Lung (tissue), 12 donors: ENCODE data around the gene CD300A. TPM values are rescaled to one million over a fixed set of nuclear protein-coding genes. Genes with fewer than 3 reads are reported as not detected.
"Not testable (repeated sequence)": the region's sequence is repeated elsewhere in the genome, so short reads cannot be mapped to it uniquely, and the experiment has no call there.

Source experiments
- ATAC-seq: fragments of 200-7000 bp; cut with Tn5 transposase; one replicate; pipeline ENCODE4 v1.9.1; 2020; ENCODE audit warnings: moderate number of reproducible peaks; ENCODE audit not compliant: insufficient read depth, low FRiP score
- DNase-seq, 3 donors: peaks; one replicate each; pipeline ENCODE4 v3.0.0-alpha.2; 2013 to 2017
- H3K27ac ChIP-seq, 2 donors: one replicate each; pipeline ENCODE4 v1.5.1; 2013; ENCODE audit warnings: mild to moderate bottlenecking in 2 of 2, moderate library complexity in 2 of 2, control low read depth in 1 of 2, inconsistent platforms in 1 of 2, low read depth in 1 of 2, low read length in 1 of 2
- H3K27me3 ChIP-seq, 3 donors: one replicate each; pipeline ENCODE4 v1.5.1; 2013; ENCODE audit warnings: low read length in 2 of 3; ENCODE audit not compliant: control insufficient read depth in 3 of 3, insufficient read depth in 3 of 3
- H3K36me3 ChIP-seq, 4 donors: one replicate each; pipeline ENCODE4 v1.5.1; 2013; ENCODE audit warnings: low read length in 4 of 4, mild to moderate bottlenecking in 1 of 4, moderate library complexity in 1 of 4; ENCODE audit not compliant: control insufficient read depth in 4 of 4, insufficient read depth in 4 of 4
- H3K4me1 ChIP-seq, 5 donors: one replicate each; pipeline ENCODE4 v1.5.1; 2013; ENCODE audit warnings: low read length in 5 of 5, mild to moderate bottlenecking in 2 of 5, moderate library complexity in 1 of 5; ENCODE audit not compliant: control insufficient read depth in 5 of 5, insufficient read depth in 5 of 5
- H3K4me3 ChIP-seq: one replicate; pipeline ENCODE4 v1.5.1; 2013; ENCODE audit warnings: mild to moderate bottlenecking, control low read depth, moderate library complexity
- H3K9ac ChIP-seq, 2 donors: one replicate each; pipeline ENCODE4 v1.5.1; 2013; ENCODE audit warnings: low read length in 2 of 2, control low read depth in 1 of 2; ENCODE audit not compliant: insufficient read depth in 1 of 2
- H3K9me3 ChIP-seq, 4 donors: one replicate each; pipeline ENCODE4 v1.5.1; 2013; ENCODE audit warnings: low read length in 3 of 4, mild to moderate bottlenecking in 1 of 4, moderate library complexity in 1 of 4; ENCODE audit not compliant: control insufficient read depth in 4 of 4, insufficient read depth in 3 of 4
- CTCF ChIP-seq: IDR thresholded peaks from 2 replicates; pipeline ENCODE4 v1.5.1; 2012; ENCODE audit warnings: mild to moderate bottlenecking; ENCODE audit errors: control extremely low read depth, extremely low read depth
- WGBS, 2 donors: extraction: QIAGEN DNeasy Blood & Tissue Kit; methylation state at CpG; one replicate each; pipeline ENCODE4 v1.1.7; 2013; 5-methylcytosine and 5-hydroxymethylcytosine counted together
- polyA plus RNA-seq, 2 donors: library from polyadenylated mRNA; stranded (reverse); fragments of 200-250 nt; gene quantifications; one replicate each; pipeline ENCODE4 v1.2.1, GENCODE V29; 2013
- total RNA-seq, 2 donors: library from RNA; depleted of rRNA in 1 of 2; stranded (reverse); fragments of >200 nt in 1 of 2; gene quantifications; one replicate each; pipeline ENCODE4 v1.2.1, GENCODE V29; 2014 to 2021
- donor health status: control.
- donor health status: control.
- donor health status: Bipolar disorder and iron deficiency.
- donor health status: healthy.
- donor health status: DM: yes; HTN: yes; CAD: no.

CD300A gene
- total and polyA plus RNA-seq, 4 donors = 8.0 to 66.3 (median 16.9) TPM

- WGBS, 2 donors = 89 to 94% methylated on average over 3 of the region's 3 CpGs
- Histone ChIP-seq H3K4me3 (no peak overlapping the region), H3K27ac (no peak overlapping the region), H3K36me3 (no peaks in the 10 kb centered on the region), H3K4me1 (peaks cover 0 to 3% (median 0%) of the 10 kb centered on the region in 5 donors), H3K9ac (no peak overlapping the region), H3K9me3 (peaks cover 0 to 2% (median 0%) of the 10 kb centered on the region in 4 donors), H3K27me3 (peaks cover 0 to 4% (median 0%) of the 10 kb centered on the region in 3 donors)
- TF ChIP-seq CTCF = no peak
- no peak for DNase-seq
- ATAC-seq = no peak
Observed at GRCh38 chr17:74499992-74500391, 33.6 kb downstream of the CD300A start.

- H3K36me3 ChIP-seq = no peaks in the 10 kb centered on the region
- peaks cover 0 to 2% (median 0%) of the 10 kb centered on the region in 4 donors for H3K9me3 ChIP-seq
- no peak for ATAC-seq
- no peak overlapping the region for H3K4me3 ChIP-seq
- H3K4me1 ChIP-seq = peaks cover 0 to 3% (median 0%) of the 10 kb centered on the region in 5 donors
- DNase-seq = no peak
- H3K9ac ChIP-seq = no peak overlapping the region
- H3K27ac ChIP-seq = no peak overlapping the region
- TF ChIP-seq CTCF = no peak
- WGBS, 2 donors = 77 to 81% methylated on average over 6 of the region's 6 CpGs
- peaks cover 0 to 4% (median 0%) of the 10 kb centered on the region in 3 donors for H3K27me3 ChIP-seq
Observed at GRCh38 chr17:74502861-74503260, 36.4 kb downstream of the CD300A start.

GRCh38 chr17:74503949-74504348 lies 37.5 kb downstream of the CD300A start:
- H3K4me1 ChIP-seq, H3K4me3 ChIP-seq, H3K27me3 ChIP-seq, H3K9ac ChIP-seq, ATAC-seq, H3K27ac ChIP-seq, H3K9me3 ChIP-seq, H3K36me3 ChIP-seq: not testable (repeated sequence)
- DNase-seq = peak in 1 of 3 donors; percentile 53
- 51 to 59% methylated on average over 5 of the region's 5 CpGs for WGBS, 2 donors

- H3K27me3 ChIP-seq = peaks cover 0 to 4% (median 0%) of the 10 kb centered on the region in 3 donors
- H3K9me3 ChIP-seq = no peaks in the 10 kb centered on the region
- peaks cover 0 to 3% (median 0%) of the 10 kb centered on the region in 5 donors for H3K4me1 ChIP-seq
- H3K27ac ChIP-seq = no peak overlapping the region
- H3K4me3 ChIP-seq = no peak overlapping the region
- no peak for TF ChIP-seq CTCF
- H3K9ac ChIP-seq = no peak overlapping the region
- DNase-seq = no peak
- H3K36me3 ChIP-seq = no peaks in the 10 kb centered on the region
- ATAC-seq = no peak
Observed at GRCh38 chr17:74508156-74508555, 41.7 kb downstream of the CD300A start.
